Gastroesophageal sphincter (tissue), 4 donors: ENCODE data around the gene KLF14. TPM values are rescaled to one million over a fixed set of nuclear protein-coding genes. Genes with fewer than 3 reads are reported as not detected.
A peak's percentile ranks its signal among the peaks of the same experiment; 100 is the strongest.

Source experiments
- ATAC-seq: fragments of 150-250 bp; one replicate; pipeline ENCODE4 v1.9.1; 2016; ENCODE audit warnings: mild to moderate bottlenecking, moderate library complexity
- H3K27ac ChIP-seq, 4 donors: fragments of 200-600 bp; sonication (generic) in 3 of 4; 1 replicate in 3 of 4; 2 replicates in 1 of 4; pipeline ENCODE4 v1.5.1; 2016 to 2019
- H3K27me3 ChIP-seq: fragments of 200-600 bp; sonication (generic); one replicate; pipeline ENCODE4 v1.5.1; 2019
- H3K36me3 ChIP-seq, 2 donors: fragments of 200-600 bp; sonication (generic); one replicate each; pipeline ENCODE4 v1.5.1; 2019; ENCODE audit warnings: control low read depth in 1 of 2
- H3K4me1 ChIP-seq, 3 donors: fragments of 200-600 bp; sonication (generic); 1 replicate in 2 of 3; 2 replicates in 1 of 3; pipeline ENCODE4 v1.5.1; 2016 to 2019; ENCODE audit warnings: control low read depth in 2 of 3
- H3K4me3 ChIP-seq, 2 donors: fragments of 200-600 bp; sonication (generic); one replicate each; pipeline ENCODE4 v1.5.1; 2019; ENCODE audit warnings: mild to moderate bottlenecking in 1 of 2, moderate library complexity in 1 of 2
- H3K9me3 ChIP-seq, 3 donors: fragments of 200-600 bp; sonication (generic); one replicate each; pipeline ENCODE4 v1.5.1; 2017 to 2019; ENCODE audit warnings: control low read depth in 2 of 3
- EP300 ChIP-seq: sonication (generic); formaldehyde crosslinking; IDR thresholded peaks from one replicate; pipeline ENCODE4 v1.6.1; 2017; ENCODE audit warnings: antibody characterized with exemption, mild to moderate bottlenecking
- POLR2A ChIP-seq, 2 donors: fragments of 450-650 bp; IDR thresholded peaks; one replicate each; pipeline ENCODE4 v1.6.1; 2017; ENCODE audit warnings: antibody characterized with exemption in 2 of 2, mild to moderate bottlenecking in 2 of 2, moderate library complexity in 1 of 2
- POLR2AphosphoS5 ChIP-seq: sonication (generic); formaldehyde crosslinking; IDR thresholded peaks from one replicate; pipeline ENCODE4 v1.6.1; 2017; ENCODE audit warnings: antibody characterized with exemption
- WGBS, 2 donors: methylation state at CpG; one replicate each; pipeline ENCODE4 v1.1.5; 2018; ENCODE audit warnings: low coverage in 1 of 2; 5-methylcytosine and 5-hydroxymethylcytosine counted together
- total RNA-seq, 4 donors: library from RNA; depleted of rRNA; stranded (reverse); fragments of >200 nt; gene quantifications; one replicate each; pipeline ENCODE4 v1.1.0, GENCODE V29; 2016
- TF ChIP-seq, protein P1 (sequence below), 4 experiments: fragments of 200-600 bp in 2 of 4; fragments of 450-650 bp in 2 of 4; sonication (generic) in 1 of 4; IDR thresholded peaks; one replicate each; pipeline ENCODE4 v1.5.1; 2017 to 2019; ENCODE audit warnings: antibody characterized with exemption in 4 of 4, mild to moderate bottlenecking in 2 of 4, moderate library complexity in 2 of 4

The KLF14 gene
- total RNA-seq, 4 donors from 2014 or later = 0.08 to 0.16 TPM; not detected in 2

DNA sequence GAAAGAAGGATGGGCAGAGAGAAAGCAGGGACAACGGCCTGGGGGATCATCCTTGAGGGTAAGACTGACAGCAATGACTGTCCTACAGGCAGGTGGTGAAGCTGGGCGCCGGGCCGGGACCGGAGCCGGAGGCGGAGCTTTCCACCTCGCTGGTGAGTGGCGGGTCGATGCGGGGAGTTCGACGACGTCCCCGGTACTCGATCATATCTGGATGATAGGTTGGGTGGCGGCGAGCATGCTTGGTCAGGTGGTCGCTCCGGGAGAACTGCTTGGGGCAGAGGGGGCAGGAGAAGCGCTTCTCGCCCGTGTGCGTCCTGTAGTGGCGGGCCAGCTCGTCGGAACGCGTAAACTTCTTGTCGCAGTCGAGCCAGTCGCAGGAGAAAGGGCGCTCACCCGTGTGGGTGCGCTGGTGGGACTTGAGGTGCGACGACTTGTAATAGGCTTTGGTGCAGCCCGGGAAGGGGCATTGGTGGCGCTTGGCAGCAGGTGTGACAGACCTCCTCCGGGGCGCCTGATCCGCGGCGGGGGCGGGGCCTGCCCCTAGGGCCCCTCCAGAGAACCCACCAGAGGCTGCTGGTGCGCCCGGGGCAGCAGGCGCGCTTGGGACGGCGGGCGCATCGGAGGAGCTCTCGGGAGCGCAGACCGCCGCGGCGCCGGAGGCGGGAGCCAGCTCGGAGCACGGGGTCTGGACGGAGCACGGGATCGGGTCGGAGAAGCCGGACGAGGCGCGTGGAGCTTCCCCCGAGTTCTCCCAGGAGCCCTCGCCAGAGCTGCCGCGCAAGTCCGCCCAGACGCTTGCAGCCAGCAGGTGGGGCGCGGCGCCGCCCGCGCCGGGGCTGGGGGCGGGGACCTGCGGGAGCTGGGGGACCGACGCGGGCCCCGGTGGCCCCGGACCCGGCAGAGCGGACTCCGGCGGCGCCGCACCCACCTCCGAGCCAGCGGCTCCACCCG is 752 bp downstream of the KLF14 start:
- ATAC-seq = peak; percentile 31
- Histone ChIP-seq H3K4me3 (peak overlapping the region in 1 of 2 donors; percentile 44), H3K27me3 (peaks cover 88% of the 10 kb centered on the region), H3K9me3 (peaks cover 0 to 69% (median 7%) of the 10 kb centered on the region in 3 donors), H3K4me1 (no peaks in the 10 kb centered on the region), H3K36me3 (peaks cover 3 to 13% of the 10 kb centered on the region in 2 donors), H3K27ac (no peak overlapping the region)
- TF ChIP-seq, protein P1, sequence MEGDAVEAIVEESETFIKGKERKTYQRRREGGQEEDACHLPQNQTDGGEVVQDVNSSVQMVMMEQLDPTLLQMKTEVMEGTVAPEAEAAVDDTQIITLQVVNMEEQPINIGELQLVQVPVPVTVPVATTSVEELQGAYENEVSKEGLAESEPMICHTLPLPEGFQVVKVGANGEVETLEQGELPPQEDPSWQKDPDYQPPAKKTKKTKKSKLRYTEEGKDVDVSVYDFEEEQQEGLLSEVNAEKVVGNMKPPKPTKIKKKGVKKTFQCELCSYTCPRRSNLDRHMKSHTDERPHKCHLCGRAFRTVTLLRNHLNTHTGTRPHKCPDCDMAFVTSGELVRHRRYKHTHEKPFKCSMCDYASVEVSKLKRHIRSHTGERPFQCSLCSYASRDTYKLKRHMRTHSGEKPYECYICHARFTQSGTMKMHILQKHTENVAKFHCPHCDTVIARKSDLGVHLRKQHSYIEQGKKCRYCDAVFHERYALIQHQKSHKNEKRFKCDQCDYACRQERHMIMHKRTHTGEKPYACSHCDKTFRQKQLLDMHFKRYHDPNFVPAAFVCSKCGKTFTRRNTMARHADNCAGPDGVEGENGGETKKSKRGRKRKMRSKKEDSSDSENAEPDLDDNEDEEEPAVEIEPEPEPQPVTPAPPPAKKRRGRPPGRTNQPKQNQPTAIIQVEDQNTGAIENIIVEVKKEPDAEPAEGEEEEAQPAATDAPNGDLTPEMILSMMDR (IDR thresholded peaks at IDR 0.05) = no peak
- no peak for TF ChIP-seq POLR2AphosphoS5
- no peak for TF ChIP-seq EP300
- no peak for TF ChIP-seq POLR2A (IDR thresholded peaks at IDR 0.05)
- 11% methylated on average over 8 of the region's 100 CpGs; no CpG with 5 or more reads in 1 of the 2 donors for WGBS, 2 donors

DNA sequence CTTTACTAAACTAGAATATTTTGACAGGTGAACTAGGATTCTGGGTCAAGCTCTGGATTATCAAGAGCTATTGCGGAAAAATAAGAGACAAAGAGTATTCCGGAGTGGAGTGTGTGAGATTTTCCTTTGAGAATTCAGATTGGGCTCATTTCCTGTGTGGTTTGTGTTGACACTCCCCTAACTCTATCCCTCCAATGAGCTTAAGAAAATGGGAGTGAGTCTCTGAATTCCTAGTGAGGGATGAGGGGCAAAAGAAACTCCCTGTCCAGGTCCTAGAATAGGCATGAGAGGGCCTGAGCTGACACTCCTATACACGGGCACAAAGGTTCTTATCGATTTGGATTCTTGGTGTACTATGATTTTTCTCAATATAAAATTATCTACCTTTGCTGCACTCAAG is 10.2 kb downstream of the KLF14 start:
- Histone ChIP-seq H3K36me3 (no peaks in the 10 kb centered on the region), H3K9me3 (no peaks in the 10 kb centered on the region), H3K4me3 (no peak overlapping the region), H3K4me1 (no peaks in the 10 kb centered on the region), H3K27me3 (peaks cover 15% of the 10 kb centered on the region), H3K27ac (no peak overlapping the region)
- WGBS, 2 donors = 61 to 70% methylated on average over 4 of the region's 4 CpGs
- no peak for ATAC-seq
- no peak for TF ChIP-seq POLR2AphosphoS5
- no peak for TF ChIP-seq EP300
- TF ChIP-seq, protein P1 (IDR thresholded peaks at IDR 0.05) = no peak
- no peak for TF ChIP-seq POLR2A (IDR thresholded peaks at IDR 0.05)

- WGBS, 2 donors = 25 to 27% methylated on average over 4 to 5 of the region's 5 CpGs
- TF ChIP-seq, protein P1 (IDR thresholded peaks at IDR 0.05) = peak in 3 of 4 experiments; percentile 32 to 64 (median 36)
- TF ChIP-seq POLR2A (IDR thresholded peaks at IDR 0.05) = no peak
- TF ChIP-seq EP300 = no peak
- TF ChIP-seq POLR2AphosphoS5 = no peak
- Histone ChIP-seq H3K4me1 (no peaks in the 10 kb centered on the region), H3K36me3 (no peaks in the 10 kb centered on the region), H3K9me3 (no peaks in the 10 kb centered on the region), H3K4me3 (no peak overlapping the region), H3K27me3 (peaks cover 21% of the 10 kb centered on the region), H3K27ac (no peak overlapping the region)
- peak; percentile 65 for ATAC-seq
These were observed 12.3 kb downstream of the KLF14 start for GRCh38 chr7:130721486-130722277.

GRCh38 chr7:130719541-130719940 is 14.5 kb downstream of the KLF14 start:
- H3K27me3 ChIP-seq = peaks cover 21% of the 10 kb centered on the region
- no peaks in the 10 kb centered on the region for H3K9me3 ChIP-seq
- H3K36me3 ChIP-seq = no peaks in the 10 kb centered on the region
- H3K27ac ChIP-seq = no peak overlapping the region
- no peak for TF ChIP-seq EP300
- no peak for TF ChIP-seq POLR2A (IDR thresholded peaks at IDR 0.05)
- TF ChIP-seq, protein P1 (IDR thresholded peaks at IDR 0.05) = no peak
- TF ChIP-seq POLR2AphosphoS5 = no peak
- WGBS, 2 donors = 68 to 87% methylated on average over 2 of the region's 2 CpGs
- no peaks in the 10 kb centered on the region for H3K4me1 ChIP-seq
- no peak overlapping the region for H3K4me3 ChIP-seq
- no peak for ATAC-seq
